Measurements from ENCODE around the gene FOXN3.

DNA sequence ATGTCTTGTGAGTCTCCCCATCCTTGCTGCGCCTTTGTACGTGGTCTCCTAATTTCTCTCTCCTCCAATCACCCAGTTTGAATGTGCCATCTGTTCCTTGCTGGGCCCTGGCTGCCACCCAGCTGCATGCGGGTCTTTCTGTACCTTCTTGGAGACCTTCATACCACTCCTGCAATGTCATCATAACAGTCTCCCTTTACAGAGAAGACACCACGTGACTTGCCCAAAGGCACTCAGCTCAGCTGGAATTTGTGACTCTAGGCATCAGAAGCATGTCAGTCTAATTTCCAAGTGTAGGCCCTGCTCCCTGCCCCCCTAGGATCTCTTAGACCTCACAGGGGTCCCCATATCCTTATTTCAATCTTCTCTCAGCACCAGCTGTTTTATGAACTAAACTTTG, 308.4 kb downstream of the FOXN3 start:
- TF ChIP-seq, protein P1, sequence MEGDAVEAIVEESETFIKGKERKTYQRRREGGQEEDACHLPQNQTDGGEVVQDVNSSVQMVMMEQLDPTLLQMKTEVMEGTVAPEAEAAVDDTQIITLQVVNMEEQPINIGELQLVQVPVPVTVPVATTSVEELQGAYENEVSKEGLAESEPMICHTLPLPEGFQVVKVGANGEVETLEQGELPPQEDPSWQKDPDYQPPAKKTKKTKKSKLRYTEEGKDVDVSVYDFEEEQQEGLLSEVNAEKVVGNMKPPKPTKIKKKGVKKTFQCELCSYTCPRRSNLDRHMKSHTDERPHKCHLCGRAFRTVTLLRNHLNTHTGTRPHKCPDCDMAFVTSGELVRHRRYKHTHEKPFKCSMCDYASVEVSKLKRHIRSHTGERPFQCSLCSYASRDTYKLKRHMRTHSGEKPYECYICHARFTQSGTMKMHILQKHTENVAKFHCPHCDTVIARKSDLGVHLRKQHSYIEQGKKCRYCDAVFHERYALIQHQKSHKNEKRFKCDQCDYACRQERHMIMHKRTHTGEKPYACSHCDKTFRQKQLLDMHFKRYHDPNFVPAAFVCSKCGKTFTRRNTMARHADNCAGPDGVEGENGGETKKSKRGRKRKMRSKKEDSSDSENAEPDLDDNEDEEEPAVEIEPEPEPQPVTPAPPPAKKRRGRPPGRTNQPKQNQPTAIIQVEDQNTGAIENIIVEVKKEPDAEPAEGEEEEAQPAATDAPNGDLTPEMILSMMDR (conservative IDR thresholded peaks at IDR 0.05; ENCODE audit: low read length), result no peak
- no peak for TF ChIP-seq EZH2phosphoT487 (IDR thresholded peaks at IDR 0.05; ENCODE audit: borderline replicate concordance)
